ENCODE results near the gene LIN9. TPM values are rescaled to one million over a fixed set of nuclear protein-coding genes. Genes with fewer than 3 reads are reported as not detected.

LIN9 gene
- total RNA-seq, 3 donors from 2014 or later = 3.8 to 4.5 (median 4.4) TPM

DNA sequence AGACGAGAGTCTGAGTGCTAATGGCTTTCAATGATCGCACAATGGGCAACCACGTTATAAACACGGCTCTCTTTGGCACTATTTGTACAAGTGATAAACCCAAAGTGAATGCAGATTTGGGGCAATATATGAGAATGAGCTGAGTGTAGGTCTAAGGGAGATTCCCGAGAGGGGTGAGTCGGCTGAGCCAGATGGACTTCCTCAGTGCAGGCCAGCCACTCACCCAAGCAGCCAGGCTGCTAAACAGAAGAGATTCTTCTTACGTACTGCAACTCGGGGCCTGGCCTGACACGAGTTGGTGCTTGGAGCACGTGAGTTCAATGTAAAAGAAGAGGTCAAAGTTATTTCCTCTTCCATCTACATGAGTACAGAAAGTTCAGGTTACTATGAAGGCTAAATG lies 91.7 kb downstream of the LIN9 start:
- TF ChIP-seq, protein P1, sequence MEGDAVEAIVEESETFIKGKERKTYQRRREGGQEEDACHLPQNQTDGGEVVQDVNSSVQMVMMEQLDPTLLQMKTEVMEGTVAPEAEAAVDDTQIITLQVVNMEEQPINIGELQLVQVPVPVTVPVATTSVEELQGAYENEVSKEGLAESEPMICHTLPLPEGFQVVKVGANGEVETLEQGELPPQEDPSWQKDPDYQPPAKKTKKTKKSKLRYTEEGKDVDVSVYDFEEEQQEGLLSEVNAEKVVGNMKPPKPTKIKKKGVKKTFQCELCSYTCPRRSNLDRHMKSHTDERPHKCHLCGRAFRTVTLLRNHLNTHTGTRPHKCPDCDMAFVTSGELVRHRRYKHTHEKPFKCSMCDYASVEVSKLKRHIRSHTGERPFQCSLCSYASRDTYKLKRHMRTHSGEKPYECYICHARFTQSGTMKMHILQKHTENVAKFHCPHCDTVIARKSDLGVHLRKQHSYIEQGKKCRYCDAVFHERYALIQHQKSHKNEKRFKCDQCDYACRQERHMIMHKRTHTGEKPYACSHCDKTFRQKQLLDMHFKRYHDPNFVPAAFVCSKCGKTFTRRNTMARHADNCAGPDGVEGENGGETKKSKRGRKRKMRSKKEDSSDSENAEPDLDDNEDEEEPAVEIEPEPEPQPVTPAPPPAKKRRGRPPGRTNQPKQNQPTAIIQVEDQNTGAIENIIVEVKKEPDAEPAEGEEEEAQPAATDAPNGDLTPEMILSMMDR (IDR thresholded peaks at IDR 0.05) = no peak
- intact Hi-C loops (cut with DNase I, micrococcal nuclease) = no loop called here
- Histone ChIP-seq H3K4me3 (no peak overlapping the region), H3K36me3 (ENCODE audit: low read depth) (no peaks in the 10 kb centered on the region), H3K9me3 (no peaks in the 10 kb centered on the region), H3K4me1 (ENCODE audit: low read depth) (no peaks in the 10 kb centered on the region)
- no peak for ATAC-seq
- no peak for DNase-seq

DNA sequence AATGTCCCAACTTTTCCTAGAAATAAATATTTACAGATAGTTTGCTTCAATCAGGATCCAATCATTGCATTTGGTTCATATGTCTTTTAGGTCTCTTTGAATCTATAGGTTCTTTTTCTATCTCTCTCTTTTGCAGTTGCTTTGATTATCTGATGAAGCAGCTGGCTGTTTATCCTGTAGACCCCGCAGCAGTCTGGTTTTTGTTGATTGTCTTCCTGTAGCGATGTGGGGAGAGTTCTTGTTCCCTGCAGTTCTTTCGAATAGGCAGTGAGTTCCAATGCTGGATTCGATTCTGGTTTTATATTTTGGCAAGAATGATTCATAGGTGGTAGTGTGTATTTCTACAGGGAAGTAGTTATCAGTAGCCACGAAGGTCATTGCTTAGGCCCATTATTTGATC lies 92.9 kb downstream of the LIN9 start:
- H3K4me1 ChIP-seq (ENCODE audit: low read depth) = no peaks in the 10 kb centered on the region
- no peaks in the 10 kb centered on the region for H3K9me3 ChIP-seq
- intact Hi-C loops (cut with DNase I, micrococcal nuclease) = no loop called here
- H3K36me3 ChIP-seq (ENCODE audit: low read depth) = no peaks in the 10 kb centered on the region
- no peak overlapping the region for H3K4me3 ChIP-seq
- TF ChIP-seq, protein P1 (IDR thresholded peaks at IDR 0.05) = no peak
- ATAC-seq = no peak
- DNase-seq = no peak

DNA sequence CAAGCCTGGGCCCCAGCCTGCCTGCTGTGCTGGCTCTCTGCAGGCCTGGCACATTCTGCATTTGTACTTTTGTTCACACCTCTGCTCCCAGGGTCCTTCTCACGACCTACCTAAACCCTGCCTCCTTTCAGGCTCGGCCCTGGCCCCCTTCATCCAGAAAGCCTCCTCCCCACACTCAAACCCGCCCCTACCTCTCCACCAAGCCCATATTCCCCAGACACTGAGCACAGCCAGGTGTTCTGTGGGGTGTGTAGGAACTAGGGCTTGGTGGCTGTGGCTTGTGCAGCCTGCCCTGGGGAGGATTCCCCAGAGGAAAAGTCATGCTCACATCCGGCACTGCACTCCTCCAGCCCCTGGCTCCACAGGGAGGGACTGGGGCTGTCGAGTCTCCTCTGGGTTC lies 93.7 kb downstream of the LIN9 start:
- DNase-seq (no peak), ATAC-seq (no peak)
- Histone ChIP-seq H3K4me1 (ENCODE audit: low read depth) (no peaks in the 10 kb centered on the region), H3K36me3 (ENCODE audit: low read depth) (no peaks in the 10 kb centered on the region), H3K9me3 (no peaks in the 10 kb centered on the region), H3K4me3 (no peak overlapping the region)
- TF ChIP-seq, protein P1 (IDR thresholded peaks at IDR 0.05) = no peak
- intact Hi-C loops (cut with DNase I, micrococcal nuclease) = no loop called here

DNA sequence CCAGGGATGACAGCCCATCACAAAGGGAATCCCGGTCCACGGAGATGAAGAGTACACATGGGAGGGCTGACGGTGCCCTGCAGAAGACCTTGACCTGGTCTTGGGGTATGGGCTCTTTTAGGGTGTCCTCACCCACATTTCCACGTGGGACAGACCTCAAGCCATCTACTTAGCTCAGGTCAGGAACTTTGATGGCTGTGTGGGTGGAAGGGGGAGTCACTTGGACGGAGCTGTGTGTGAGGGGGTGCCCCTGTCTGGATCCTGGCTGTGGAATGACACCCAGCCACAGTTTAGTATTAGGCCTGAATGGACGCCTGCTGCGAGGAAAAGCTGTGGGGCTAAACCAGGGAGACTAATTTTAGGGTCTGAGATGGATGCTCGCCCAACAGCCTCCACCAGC lies 96.4 kb downstream of the LIN9 start:
- TF ChIP-seq, protein P1 (IDR thresholded peaks at IDR 0.05) = no peak
- Histone ChIP-seq H3K9me3 (no peaks in the 10 kb centered on the region), H3K4me3 (no peak overlapping the region), H3K4me1 (ENCODE audit: low read depth) (no peaks in the 10 kb centered on the region), H3K36me3 (ENCODE audit: low read depth) (no peaks in the 10 kb centered on the region)
- intact Hi-C loops (cut with DNase I, micrococcal nuclease) = no loop called here
- DNase-seq (no peak), ATAC-seq (no peak)

DNA sequence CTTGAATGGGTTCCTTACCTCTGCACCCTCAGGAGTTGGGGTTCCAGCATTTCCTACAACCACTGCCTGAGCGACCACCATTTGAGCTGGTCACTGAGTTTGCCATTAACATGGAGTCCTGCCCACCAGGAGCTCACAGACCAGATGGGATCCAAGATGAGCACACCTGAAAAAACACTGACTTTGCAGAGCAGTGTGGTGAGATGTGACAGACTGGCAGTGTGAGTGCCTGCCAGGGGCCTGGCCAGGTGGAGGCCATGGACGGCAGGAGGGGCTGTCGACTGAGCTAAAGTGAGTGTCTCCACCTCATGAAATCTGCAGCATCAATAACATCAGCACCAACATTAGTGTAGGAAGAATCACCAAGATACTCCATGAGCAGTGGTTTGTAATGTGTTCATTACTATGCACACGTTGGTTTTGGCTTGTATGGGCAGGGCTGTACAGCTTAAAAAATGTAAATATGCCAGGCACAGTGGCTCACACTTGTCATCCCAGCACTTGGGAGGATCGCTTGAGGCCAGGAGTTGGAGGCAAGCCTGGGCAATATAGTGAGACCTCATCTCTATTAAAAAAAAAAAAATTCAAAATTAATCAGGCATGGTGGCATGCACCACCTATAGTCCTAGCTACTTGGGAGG lies 97.7 kb downstream of the LIN9 start:
- Histone ChIP-seq H3K4me3 (no peak overlapping the region), H3K9me3 (no peaks in the 10 kb centered on the region), H3K36me3 (ENCODE audit: low read depth) (no peaks in the 10 kb centered on the region), H3K4me1 (ENCODE audit: low read depth) (no peaks in the 10 kb centered on the region)
- intact Hi-C loops (cut with DNase I, micrococcal nuclease) = no loop called here
- ATAC-seq (no peak), DNase-seq (no peak)
- TF ChIP-seq, protein P1 (IDR thresholded peaks at IDR 0.05) = no peak
